MM.1S (cell line): ENCODE data around the gene GBP1.
"Not testable (repeated sequence)": the region's sequence is repeated elsewhere in the genome, so short reads cannot be mapped to it uniquely, and the experiment has no call there.

Experiments used
- DNase-seq: peaks from one replicate; pipeline ENCODE4 v3.0.0-alpha.2; 2015
- H2AFZ ChIP-seq: fragments of 300-600 bp; sonication (generic); 2 replicates; pipeline ENCODE4 v1.6.0; 2016; ENCODE audit warnings: antibody characterized with exemption, low read length
- H3F3A ChIP-seq: fragments of 300-600 bp; sonication (generic); 2 replicates; pipeline ENCODE4 v1.6.1; 2016; ENCODE audit warnings: mild to moderate bottlenecking, antibody characterized with exemption, low read length, moderate library complexity, mixed read lengths; ENCODE audit not compliant: insufficient read depth
- H3K27ac ChIP-seq: fragments of 300-600 bp; sonication (generic); 2 replicates; pipeline ENCODE4 v1.5.1; 2016; ENCODE audit warnings: mild to moderate bottlenecking, low read length
- H3K27me3 ChIP-seq: fragments of 300-600 bp; sonication (generic); replicated peaks from 2 replicates; pipeline ENCODE4 v1.6.0; 2016; ENCODE audit warnings: low read length; ENCODE audit not compliant: insufficient read depth
- H3K36me3 ChIP-seq: fragments of 300-600 bp; sonication (generic); replicated peaks from 2 replicates; pipeline ENCODE4 v1.6.1; 2016; ENCODE audit warnings: mild to moderate bottlenecking, low read length, mixed read lengths; ENCODE audit not compliant: insufficient read depth
- H3K4me1 ChIP-seq: fragments of 300-600 bp; sonication (generic); 2 replicates; pipeline ENCODE4 v1.6.1; 2016; ENCODE audit warnings: low read length, mixed read lengths
- H3K4me2 ChIP-seq: fragments of 300-600 bp; sonication (generic); 2 replicates; pipeline ENCODE4 v1.6.0; 2016; ENCODE audit warnings: low read depth, low read length
- H3K4me3 ChIP-seq: fragments of 300-600 bp; sonication (generic); 2 replicates; pipeline ENCODE4 v1.5.1; 2016; ENCODE audit warnings: low read length, mixed read lengths
- H3K79me2 ChIP-seq: fragments of 300-600 bp; sonication (generic); 2 replicates; pipeline ENCODE4 v1.6.1; 2016; ENCODE audit warnings: mixed run types, low read length, mixed read lengths
- H3K9ac ChIP-seq: fragments of 300-600 bp; sonication (generic); 2 replicates; pipeline ENCODE4 v1.6.1; 2016; ENCODE audit warnings: low read length, mixed read lengths
- H3K9me2 ChIP-seq: fragments of 300-600 bp; sonication (generic); replicated peaks from 2 replicates; pipeline ENCODE4 v1.6.1; 2016; ENCODE audit warnings: mild to moderate bottlenecking, low read length, mixed read lengths; ENCODE audit not compliant: insufficient read depth
- H3K9me3 ChIP-seq: fragments of 300-600 bp; sonication (generic); replicated peaks from 2 replicates; pipeline ENCODE4 v1.6.1; 2016; ENCODE audit warnings: mild to moderate bottlenecking, low read length, mixed read lengths; ENCODE audit not compliant: insufficient read depth
- H4K20me1 ChIP-seq: fragments of 300-600 bp; sonication (generic); 2 replicates; pipeline ENCODE4 v1.6.1; 2016; ENCODE audit warnings: mild to moderate bottlenecking, low read length, moderate library complexity, mixed read lengths; ENCODE audit not compliant: insufficient read depth
- EZH2 ChIP-seq: fragments of 300-600 bp; sonication (generic); optimal IDR thresholded peaks from 2 replicates; pipeline ENCODE3; 2017; ENCODE audit warnings: low read depth, mild to moderate bottlenecking, antibody characterized with exemption, low read length, mixed read lengths
- EZH2phosphoT487 ChIP-seq: fragments of 300-600 bp; sonication (generic); IDR thresholded peaks from 2 replicates; pipeline ENCODE4 v1.6.1; 2018; ENCODE audit warnings: antibody characterized with exemption, low read length
- TF ChIP-seq, protein P1 (sequence below): fragments of 300-600 bp; sonication (generic); IDR thresholded peaks from 2 replicates; pipeline ENCODE4 v1.5.1; 2016; ENCODE audit warnings: antibody characterized with exemption, low read length, mixed read lengths

Gene GBP1

DNA sequence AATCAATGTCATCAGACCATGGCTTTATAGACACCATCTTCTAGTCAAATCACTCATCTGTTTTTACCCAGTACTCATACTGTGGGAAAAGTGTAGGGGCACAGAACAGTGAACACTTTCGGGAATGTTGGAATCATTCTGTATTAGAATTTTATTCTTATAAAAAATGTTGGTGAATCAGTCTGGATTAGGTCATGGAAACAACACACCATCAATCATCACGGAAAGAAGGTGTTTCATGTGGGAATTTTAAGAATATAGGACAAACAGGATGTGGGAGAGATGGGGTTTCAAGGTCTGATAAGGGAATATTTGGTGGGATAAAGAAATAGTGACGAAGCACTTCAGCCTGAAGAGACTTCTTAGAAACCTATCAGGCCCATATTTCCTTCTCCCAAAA is 17.3 kb downstream of the GBP1 start:
- Histone ChIP-seq H3K4me1 (no peaks in the 10 kb centered on the region), H3K9me2 (no peaks in the 10 kb centered on the region), H3K27me3 (no peaks in the 10 kb centered on the region), H3K4me2 (no peak overlapping the region), H2AFZ (no peak overlapping the region), H3K27ac (no peak overlapping the region), H3K9ac (no peak overlapping the region), H3K36me3 (no peaks in the 10 kb centered on the region), H3K79me2 (no peaks in the 10 kb centered on the region), H4K20me1 (no peaks in the 10 kb centered on the region), H3F3A (no peaks in the 10 kb centered on the region), H3K4me3 (no peak overlapping the region), H3K9me3 (no peaks in the 10 kb centered on the region)
- TF ChIP-seq EZH2phosphoT487 (no peak), EZH2 (no peak)
- TF ChIP-seq, protein P1, sequence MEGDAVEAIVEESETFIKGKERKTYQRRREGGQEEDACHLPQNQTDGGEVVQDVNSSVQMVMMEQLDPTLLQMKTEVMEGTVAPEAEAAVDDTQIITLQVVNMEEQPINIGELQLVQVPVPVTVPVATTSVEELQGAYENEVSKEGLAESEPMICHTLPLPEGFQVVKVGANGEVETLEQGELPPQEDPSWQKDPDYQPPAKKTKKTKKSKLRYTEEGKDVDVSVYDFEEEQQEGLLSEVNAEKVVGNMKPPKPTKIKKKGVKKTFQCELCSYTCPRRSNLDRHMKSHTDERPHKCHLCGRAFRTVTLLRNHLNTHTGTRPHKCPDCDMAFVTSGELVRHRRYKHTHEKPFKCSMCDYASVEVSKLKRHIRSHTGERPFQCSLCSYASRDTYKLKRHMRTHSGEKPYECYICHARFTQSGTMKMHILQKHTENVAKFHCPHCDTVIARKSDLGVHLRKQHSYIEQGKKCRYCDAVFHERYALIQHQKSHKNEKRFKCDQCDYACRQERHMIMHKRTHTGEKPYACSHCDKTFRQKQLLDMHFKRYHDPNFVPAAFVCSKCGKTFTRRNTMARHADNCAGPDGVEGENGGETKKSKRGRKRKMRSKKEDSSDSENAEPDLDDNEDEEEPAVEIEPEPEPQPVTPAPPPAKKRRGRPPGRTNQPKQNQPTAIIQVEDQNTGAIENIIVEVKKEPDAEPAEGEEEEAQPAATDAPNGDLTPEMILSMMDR, result no peak
- no peak for DNase-seq

DNA sequence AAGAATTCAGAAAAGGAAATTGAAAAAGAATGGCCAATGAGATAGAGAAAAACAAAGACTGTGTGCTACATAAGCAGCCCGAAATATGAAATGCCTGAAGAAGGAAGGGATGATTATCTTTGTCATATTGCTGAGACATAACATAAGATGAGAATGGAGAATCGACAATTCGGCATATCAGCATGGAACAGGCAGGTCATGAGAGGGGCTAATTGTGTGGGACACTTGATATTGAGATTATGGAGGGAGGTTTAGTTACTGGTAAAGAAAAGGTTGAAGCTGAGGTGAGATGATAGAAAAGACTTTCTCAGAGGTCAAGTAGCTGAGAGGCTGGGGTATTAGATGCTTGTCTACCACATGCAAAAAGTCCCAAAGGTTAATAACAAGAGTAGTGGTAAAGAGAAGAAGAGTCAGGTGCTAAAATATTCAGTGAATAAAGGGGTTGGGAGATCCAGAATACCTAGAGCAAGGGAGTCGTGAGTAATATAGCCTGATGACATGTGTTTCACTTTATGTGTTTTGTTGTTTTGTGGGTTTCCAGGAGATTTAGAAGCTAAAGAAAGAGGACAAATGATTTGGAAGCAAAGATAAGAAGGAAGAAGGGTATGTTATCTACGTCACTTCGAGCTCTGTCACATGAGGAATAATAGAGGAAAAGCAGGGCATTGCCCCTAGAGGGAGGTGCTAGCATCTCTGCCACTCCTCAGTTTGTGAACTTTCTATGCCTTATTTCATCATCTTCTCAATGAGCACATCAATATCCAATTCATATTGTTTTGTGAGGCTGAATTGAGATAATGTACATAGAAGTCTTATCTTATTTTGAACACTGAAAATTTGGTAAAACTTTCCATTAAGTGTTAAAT is 18.5 kb downstream of the GBP1 start:
- H4K20me1 ChIP-seq, H3K9me3 ChIP-seq, H3K9me2 ChIP-seq, H3K36me3 ChIP-seq, H3K4me1 ChIP-seq, H3K27ac ChIP-seq, H3K4me2 ChIP-seq, DNase-seq, H3K79me2 ChIP-seq, H3K27me3 ChIP-seq, H2AFZ ChIP-seq, H3F3A ChIP-seq, H3K4me3 ChIP-seq, H3K9ac ChIP-seq: not testable (repeated sequence)

DNA sequence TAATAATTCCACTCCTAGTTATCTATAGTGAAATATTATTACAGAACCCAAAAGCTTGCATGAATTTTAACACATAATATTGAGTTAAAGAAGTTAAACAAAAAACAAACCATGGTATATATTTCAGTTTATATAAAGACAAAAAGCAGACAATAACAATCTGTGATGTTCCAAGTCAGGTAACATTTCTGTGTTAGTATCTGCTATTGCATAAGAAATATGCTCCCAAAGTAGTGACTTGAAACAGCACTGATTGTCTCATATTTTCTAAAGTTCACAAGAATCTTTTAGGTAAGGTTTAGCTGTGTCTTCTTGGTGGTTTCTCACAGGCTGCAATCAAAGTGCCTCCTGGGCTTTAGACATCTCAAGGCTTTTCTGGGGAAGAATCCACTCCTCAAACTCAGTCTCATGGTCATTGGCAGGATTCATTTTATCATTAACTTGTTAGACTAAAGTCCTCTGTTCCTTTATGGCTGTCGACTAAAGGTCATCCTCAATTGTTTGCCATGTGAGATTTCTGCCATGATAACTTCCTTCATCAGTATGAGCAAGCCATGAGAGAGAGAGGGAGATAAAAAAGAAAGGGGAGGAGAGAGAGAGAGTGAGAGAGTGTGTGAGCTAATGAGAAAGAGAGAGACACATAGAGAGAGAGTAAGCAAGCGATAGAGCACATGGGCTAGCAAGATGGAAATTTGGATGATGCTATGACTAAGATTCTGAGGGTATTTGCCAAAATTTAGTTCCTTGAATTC is 19.9 kb downstream of the GBP1 start:
- Histone ChIP-seq H3F3A (no peaks in the 10 kb centered on the region), H3K36me3 (no peaks in the 10 kb centered on the region)

More for the DNA sequence above, 19.9 kb downstream of the GBP1 start:
- H2AFZ ChIP-seq, result no peak overlapping the region
- no peaks in the 10 kb centered on the region for H3K9me3 ChIP-seq
- H3K9ac ChIP-seq, result no peak overlapping the region
- no peaks in the 10 kb centered on the region for H3K9me2 ChIP-seq
- H3K4me3 ChIP-seq, result no peak overlapping the region
- no peak overlapping the region for H3K4me2 ChIP-seq
- H3K27me3 ChIP-seq, result no peaks in the 10 kb centered on the region
- no peak overlapping the region for H3K27ac ChIP-seq
- no peaks in the 10 kb centered on the region for H4K20me1 ChIP-seq
- H3K79me2 ChIP-seq, result no peaks in the 10 kb centered on the region
- H3K4me1 ChIP-seq, result no peaks in the 10 kb centered on the region
- TF ChIP-seq EZH2 (no peak), EZH2phosphoT487 (no peak)
- TF ChIP-seq, protein P1, result no peak
- DNase-seq, result no peak
